Psoas muscle (tissue), 8 donors: Measurements from ENCODE around the gene PGLYRP2. TPM values are rescaled to one million over a fixed set of nuclear protein-coding genes. Genes with fewer than 3 reads are reported as not detected.

Source experiments
- ATAC-seq, 4 donors: fragments of 200-7000 bp; cut with Tn5 transposase; one replicate each; pipeline ENCODE4 v1.9.1; 2020; ENCODE audit warnings: moderate library complexity in 3 of 4, mild to moderate bottlenecking in 2 of 4
- DNase-seq, 2 donors: peaks; one replicate each; pipeline ENCODE4 v3.0.0-alpha.2; 2020
- H3K27ac ChIP-seq: fragments of 200-600 bp; one replicate; pipeline ENCODE4 v1.8.0; 2022
- H3K27me3 ChIP-seq, 3 donors: fragments of 200-600 bp in 1 of 3; one replicate each; pipeline versions ENCODE4 v1.6.1 to v1.8.0; 2013 to 2022; ENCODE audit warnings: low read length in 2 of 3, mild to moderate bottlenecking in 2 of 3, moderate library complexity in 1 of 3; ENCODE audit not compliant: insufficient read depth in 3 of 3
- H3K36me3 ChIP-seq, 2 donors: fragments of 200-600 bp in 1 of 2; one replicate each; pipeline versions ENCODE4 v1.6.1 to v1.8.0; 2013 to 2022; ENCODE audit warnings: low read depth in 1 of 2, mild to moderate bottlenecking in 1 of 2, moderate library complexity in 1 of 2; ENCODE audit not compliant: insufficient read depth in 1 of 2
- H3K4me1 ChIP-seq: fragments of 200-600 bp; one replicate; pipeline ENCODE4 v1.8.0; 2022
- H3K4me3 ChIP-seq: fragments of 200-600 bp; one replicate; pipeline ENCODE4 v1.8.0; 2022; ENCODE audit warnings: mild to moderate bottlenecking
- H3K9me3 ChIP-seq: fragments of 200-600 bp; one replicate; pipeline ENCODE4 v1.8.0; 2022
- whole genome bisulfite sequencing, 3 donors: extraction: QIAGEN DNeasy Blood & Tissue Kit; methylation state at CpG; one replicate each; pipeline versions ENCODE4 v1.1.6 to v1.1.7; 2013; 5-methylcytosine and 5-hydroxymethylcytosine counted together
- intact Hi-C, 2 donors: fragments of 100-400 bp; cut with DNase I; formaldehyde crosslinking; loops; one replicate each; pipeline versions ENCODE4 v1.11.0 to v1.14.2; 2022
- polyA plus RNA-seq, 3 donors: library from polyadenylated mRNA; stranded (reverse); fragments of 200-250 nt; gene quantifications; one replicate each; pipeline ENCODE4 v1.2.3, GENCODE V29; 2013
- total RNA-seq, 4 donors: library from RNA; stranded (reverse); fragmentation: NEBNext Ultra II Directional in 2 of 4; extraction: Animal tissue kit (Norgen Biotek cat#: 25700) in 2 of 4; gene quantifications; one replicate each; pipeline versions ENCODE4 v1.2.1 to v1.2.4, GENCODE V29; 2021 to 2023
- TF ChIP-seq, protein P1 (sequence below): fragments of 200-600 bp; IDR thresholded peaks from one replicate; pipeline ENCODE4 v1.8.0; 2022; ENCODE audit warnings: antibody characterized with exemption
- donor health status: healthy with polysubstance abuse.
- donor health status: DM: no; HTN: no; CAD: no; lungs with moderate emphysema.
- donor health status: Bipolar disorder and iron deficiency.
- donor health status: healthy.
- donor health status: DM: yes; HTN: yes; CAD: no.
- donor health status: DM: no; HTN: no; CAD: no.
- donor health status: DM: no; HTN: no; CAD: no.
- donor health status: DM: yes; HTN: yes; CAD: no.

PGLYRP2 gene
- total and polyA plus RNA-seq, 7 donors, result not detected

DNA sequence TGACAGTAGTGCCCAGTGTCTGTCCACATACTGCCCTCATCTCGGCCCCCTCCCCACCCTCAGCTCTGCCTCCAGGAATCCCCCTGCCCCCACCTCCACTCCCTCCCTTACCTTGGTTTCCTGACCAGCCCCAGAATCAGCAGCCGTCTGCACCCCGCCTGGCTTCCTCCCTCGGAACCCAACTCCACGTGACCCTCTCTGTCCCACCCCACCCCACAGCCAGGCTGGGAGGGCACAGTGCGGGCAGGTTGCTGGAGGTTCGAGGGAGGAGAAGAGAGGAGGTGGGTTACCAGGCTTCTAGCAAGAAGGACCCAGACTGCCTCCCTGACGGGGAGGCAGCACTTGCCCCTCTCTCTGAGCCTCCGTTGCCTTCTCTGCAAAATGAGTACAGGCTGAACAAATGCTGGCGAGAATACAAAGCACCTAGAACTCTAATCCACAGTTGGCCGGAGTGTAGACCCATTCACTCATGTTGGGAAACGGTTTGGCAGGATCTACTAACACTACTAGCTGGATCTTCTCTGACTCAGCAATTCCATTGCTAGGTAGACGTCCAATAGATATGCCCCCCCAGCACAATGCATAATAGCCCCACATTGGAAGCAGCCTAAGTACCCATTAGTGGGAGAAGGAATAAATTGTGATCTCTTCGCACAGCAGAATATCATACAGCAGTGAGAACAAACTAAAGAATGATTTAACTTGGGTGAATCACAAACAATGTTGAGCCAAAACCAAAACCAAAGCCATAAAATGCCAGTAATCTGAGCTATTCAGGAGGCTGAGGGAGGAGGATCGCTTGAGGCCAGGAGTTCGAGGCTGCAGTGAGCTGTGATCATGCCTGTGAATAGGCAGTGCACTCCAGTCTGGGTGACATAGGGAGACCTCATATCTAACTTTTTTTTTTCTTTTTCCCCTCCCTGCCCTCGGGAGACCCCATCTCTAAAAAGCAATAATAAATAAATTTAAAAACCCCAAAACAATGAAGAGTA, 14.6 kb downstream of the PGLYRP2 start, which contains the start of gene RASAL3:
Gene RASAL3 (minus strand): TSS at position 151 of the 992 bp plus-strand sequence. CDS start 186 bp downstream, outside the sequence.
- Histone ChIP-seq H3K9me3 (no peaks in the 10 kb centered on the region), H3K4me1 (no peaks in the 10 kb centered on the region), H3K36me3 (no peaks in the 10 kb centered on the region), H3K27me3 (peaks cover 0 to 17% (median 11%) of the 10 kb centered on the region in 3 donors), H3K27ac (no peak within 1 kb of the TSS), H3K4me3 (peak within 1 kb of the TSS; percentile 52)
- TF ChIP-seq, protein P1, sequence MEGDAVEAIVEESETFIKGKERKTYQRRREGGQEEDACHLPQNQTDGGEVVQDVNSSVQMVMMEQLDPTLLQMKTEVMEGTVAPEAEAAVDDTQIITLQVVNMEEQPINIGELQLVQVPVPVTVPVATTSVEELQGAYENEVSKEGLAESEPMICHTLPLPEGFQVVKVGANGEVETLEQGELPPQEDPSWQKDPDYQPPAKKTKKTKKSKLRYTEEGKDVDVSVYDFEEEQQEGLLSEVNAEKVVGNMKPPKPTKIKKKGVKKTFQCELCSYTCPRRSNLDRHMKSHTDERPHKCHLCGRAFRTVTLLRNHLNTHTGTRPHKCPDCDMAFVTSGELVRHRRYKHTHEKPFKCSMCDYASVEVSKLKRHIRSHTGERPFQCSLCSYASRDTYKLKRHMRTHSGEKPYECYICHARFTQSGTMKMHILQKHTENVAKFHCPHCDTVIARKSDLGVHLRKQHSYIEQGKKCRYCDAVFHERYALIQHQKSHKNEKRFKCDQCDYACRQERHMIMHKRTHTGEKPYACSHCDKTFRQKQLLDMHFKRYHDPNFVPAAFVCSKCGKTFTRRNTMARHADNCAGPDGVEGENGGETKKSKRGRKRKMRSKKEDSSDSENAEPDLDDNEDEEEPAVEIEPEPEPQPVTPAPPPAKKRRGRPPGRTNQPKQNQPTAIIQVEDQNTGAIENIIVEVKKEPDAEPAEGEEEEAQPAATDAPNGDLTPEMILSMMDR, result no peak
- intact Hi-C loops, result no loop called here
- 25 to 31% (median 28%) methylated on average over 17 of the region's 17 CpGs for WGBS, 3 donors
- DNase-seq (peak in 1 of 2 donors; percentile 57), ATAC-seq (peak in 1 of 4 donors; percentile 65)

DNA sequence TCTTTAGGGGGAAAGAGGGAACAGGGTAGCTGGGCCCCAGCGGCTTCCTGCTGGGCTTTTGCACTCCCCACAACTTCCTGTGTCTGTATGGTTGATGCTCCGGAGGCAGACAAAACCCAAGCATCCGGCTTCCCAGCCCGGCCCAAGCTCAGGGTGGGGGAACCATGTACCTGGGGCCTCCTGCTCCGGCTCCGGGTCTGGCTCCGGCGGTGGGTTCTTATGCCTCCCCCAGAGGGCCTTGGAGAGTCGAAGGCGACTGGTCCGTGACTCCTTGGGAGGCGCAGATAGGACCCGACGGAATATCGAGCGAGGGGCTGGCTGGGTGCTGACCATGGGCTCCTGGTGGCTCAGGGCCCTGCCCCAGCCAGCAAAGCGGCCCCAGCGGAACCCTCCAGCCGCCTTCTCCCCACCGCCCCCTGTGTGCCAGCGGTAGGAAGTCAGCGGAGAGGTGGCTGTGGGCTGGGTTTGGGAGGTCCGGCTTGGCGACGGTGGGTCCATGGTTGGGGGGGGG, 15.4 kb downstream of the PGLYRP2 start:
- intact Hi-C loops, result no loop called here
- peak overlapping the region; percentile 52 for H3K4me3 ChIP-seq
- no peaks in the 10 kb centered on the region for H3K9me3 ChIP-seq
- peaks cover 0 to 9% (median 4%) of the 10 kb centered on the region in 3 donors for H3K27me3 ChIP-seq
- no peaks in the 10 kb centered on the region for H3K4me1 ChIP-seq
- 37 to 47% (median 46%) methylated on average over 19 to 25 of the region's 25 CpGs for WGBS, 3 donors
- DNase-seq, result peak in 1 of 2 donors; percentile 54
- no peak for ATAC-seq
- no peak overlapping the region for H3K27ac ChIP-seq
- no peaks in the 10 kb centered on the region for H3K36me3 ChIP-seq
- TF ChIP-seq, protein P1, result no peak

DNA sequence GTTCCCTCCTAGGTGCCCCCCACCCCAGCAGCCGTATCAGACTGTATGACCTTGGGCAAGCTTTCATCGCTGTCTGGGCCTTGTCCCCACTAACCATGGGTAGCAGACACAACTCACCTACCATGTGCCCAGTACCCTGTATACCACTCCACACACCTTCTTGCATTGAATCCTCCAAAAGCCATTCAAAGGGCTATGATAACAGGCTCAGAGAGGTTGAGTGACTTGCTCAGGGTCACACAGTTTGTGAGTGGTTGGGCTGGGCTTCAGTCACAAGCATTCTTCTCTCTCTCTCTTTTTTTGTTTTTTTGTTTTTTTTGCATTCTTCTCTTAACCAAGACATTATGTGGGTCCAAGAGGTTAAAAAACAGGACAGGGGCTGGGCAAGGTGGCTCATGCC, 17.6 kb downstream of the PGLYRP2 start:
- H3K4me3 ChIP-seq, result no peak overlapping the region
- H3K27ac ChIP-seq, result no peak overlapping the region
- DNase-seq (no peak), ATAC-seq (no peak)
- H3K27me3 ChIP-seq, result peaks cover 0 to 12% (median 4%) of the 10 kb centered on the region in 3 donors
- H3K4me1 ChIP-seq, result no peaks in the 10 kb centered on the region
- intact Hi-C loops, result no loop called here
- 79 to 91% (median 89%) methylated on average over 2 of the region's 2 CpGs for WGBS, 3 donors
- TF ChIP-seq, protein P1, result no peak
- no peaks in the 10 kb centered on the region for H3K36me3 ChIP-seq
- no peaks in the 10 kb centered on the region for H3K9me3 ChIP-seq

DNA sequence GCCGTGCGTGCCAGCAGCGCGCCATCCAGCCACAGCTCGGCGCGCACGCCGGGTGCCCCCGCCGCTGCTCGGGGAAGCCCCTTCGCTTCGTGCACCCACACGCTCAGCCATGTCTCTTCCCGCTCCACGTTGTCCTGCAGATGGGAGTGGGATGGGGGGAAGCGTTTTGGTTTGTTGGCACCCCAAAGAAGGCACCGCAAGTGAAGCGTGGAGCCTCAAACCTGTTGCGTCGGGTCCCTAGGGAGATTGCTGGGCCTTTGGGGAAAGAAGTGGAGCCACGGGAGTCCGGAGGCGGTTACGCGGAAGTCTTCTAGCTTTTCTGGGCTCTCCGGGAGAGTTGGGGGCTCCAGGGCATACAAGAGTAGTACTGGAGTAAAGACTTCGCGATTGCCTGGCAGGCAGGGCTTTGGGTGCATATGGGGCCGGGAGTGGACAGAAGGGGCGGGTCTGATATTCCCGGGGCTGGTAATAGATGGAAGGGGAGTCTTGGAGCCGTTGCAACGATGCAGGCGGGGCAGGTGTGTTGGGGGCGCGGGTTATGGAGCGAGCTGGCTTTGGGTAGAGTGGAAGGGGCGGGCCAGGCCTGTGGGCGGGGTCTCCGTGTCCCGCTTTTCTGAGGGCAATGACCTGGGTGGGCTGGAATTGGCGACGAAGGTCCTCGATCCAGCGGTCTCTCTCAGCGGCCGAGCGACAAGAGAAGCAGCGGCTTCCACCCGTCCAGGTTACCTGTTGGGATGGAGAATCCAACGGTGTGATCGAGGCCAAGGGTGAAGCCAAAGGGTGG, 21.4 kb downstream of the PGLYRP2 start:
- intact Hi-C loops, result loop anchor here in 1 of 2 donors (10.0 kb wide), 2 partner anchors 97 to 283 kb away; no protein-coding TSS in a partner anchor
- 13 to 16% (median 15%) methylated on average over 51 to 54 of the region's 54 CpGs for WGBS, 3 donors
- Histone ChIP-seq H3K4me1 (peaks cover 5% of the 10 kb centered on the region), H3K9me3 (no peaks in the 10 kb centered on the region), H3K27me3 (peaks cover 0 to 30% (median 10%) of the 10 kb centered on the region in 3 donors), H3K36me3 (no peaks in the 10 kb centered on the region), H3K27ac (no peak overlapping the region), H3K4me3 (peak overlapping the region; percentile 55)
- TF ChIP-seq, protein P1, result no peak
- DNase-seq (no peak), ATAC-seq (no peak)
